ENCODE results near the gene ZNF593OS.
A peak's percentile ranks its signal among the peaks of the same experiment; 100 is the strongest.

ZNF593OS gene

GRCh38 chr1:26127235-26128163 is 44.1 kb downstream of the ZNF593OS start:
- TF ChIP-seq, protein P1, sequence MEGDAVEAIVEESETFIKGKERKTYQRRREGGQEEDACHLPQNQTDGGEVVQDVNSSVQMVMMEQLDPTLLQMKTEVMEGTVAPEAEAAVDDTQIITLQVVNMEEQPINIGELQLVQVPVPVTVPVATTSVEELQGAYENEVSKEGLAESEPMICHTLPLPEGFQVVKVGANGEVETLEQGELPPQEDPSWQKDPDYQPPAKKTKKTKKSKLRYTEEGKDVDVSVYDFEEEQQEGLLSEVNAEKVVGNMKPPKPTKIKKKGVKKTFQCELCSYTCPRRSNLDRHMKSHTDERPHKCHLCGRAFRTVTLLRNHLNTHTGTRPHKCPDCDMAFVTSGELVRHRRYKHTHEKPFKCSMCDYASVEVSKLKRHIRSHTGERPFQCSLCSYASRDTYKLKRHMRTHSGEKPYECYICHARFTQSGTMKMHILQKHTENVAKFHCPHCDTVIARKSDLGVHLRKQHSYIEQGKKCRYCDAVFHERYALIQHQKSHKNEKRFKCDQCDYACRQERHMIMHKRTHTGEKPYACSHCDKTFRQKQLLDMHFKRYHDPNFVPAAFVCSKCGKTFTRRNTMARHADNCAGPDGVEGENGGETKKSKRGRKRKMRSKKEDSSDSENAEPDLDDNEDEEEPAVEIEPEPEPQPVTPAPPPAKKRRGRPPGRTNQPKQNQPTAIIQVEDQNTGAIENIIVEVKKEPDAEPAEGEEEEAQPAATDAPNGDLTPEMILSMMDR (IDR thresholded peaks at IDR 0.05; ENCODE audit: borderline replicate concordance, extremely low read depth, low read length, poor library complexity, severe bottlenecking) = no peak
- TF ChIP-seq EZH2 (IDR thresholded peaks at IDR 0.05; ENCODE audit: borderline replicate concordance, low read depth, low read length, severe bottlenecking) = no peak
- H3K4me2 ChIP-seq (ENCODE audit: insufficient read depth, low read length) = peak overlapping the region; percentile 56
- peak overlapping the region; percentile 95 for H3K27ac ChIP-seq (ENCODE audit: low read length)

DNA sequence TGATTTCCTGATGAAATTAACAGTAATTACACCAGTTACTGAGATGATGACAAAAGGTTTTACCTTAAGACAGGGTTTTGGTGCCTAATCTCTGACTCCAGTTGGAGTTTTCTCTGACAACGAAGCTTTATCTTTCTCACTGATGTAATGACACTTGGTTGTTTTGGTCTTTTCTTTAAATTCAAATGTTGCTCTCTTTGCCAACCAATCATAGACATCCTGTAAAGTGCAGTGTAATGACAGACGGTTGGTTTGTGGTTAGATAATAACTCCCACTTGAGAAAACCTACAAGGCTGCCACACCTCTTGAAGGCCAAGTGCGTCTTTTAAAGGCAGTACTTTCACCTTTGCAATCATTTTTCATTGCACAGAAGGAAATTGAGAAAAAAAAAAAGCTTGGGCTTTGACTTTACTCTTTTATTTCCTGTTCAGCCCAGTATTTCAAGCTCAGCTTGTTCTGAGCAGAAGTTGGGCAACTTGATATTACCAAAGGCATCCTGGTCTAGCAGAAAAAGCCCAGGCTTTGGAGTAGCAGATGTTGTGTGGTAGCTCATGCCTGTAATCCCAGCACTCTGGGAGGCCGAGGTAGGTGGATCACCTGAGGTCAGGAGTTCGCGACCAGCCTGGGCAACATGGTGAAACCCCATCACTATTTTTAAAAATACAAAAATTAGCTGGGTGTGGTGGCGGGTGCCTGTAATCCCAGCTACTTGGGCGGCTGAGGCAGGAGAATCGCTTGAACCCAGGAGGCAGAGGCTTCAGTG is 45.1 kb downstream of the ZNF593OS start:
- Histone ChIP-seq H3K27ac (ENCODE audit: low read length) (peak overlapping the region; percentile 95), H3K27me3 (ENCODE audit: insufficient read depth, low read length, poor library complexity) (no peaks in the 10 kb centered on the region), H4K20me1 (ENCODE audit: insufficient read depth, low read length) (no peaks in the 10 kb centered on the region), H2AFZ (ENCODE audit: low read depth, low read length) (peak overlapping the region; percentile 32; the same call in 1 of the 2 replicates), H3K79me2 (ENCODE audit: insufficient read depth, low read length) (peaks cover 26% of the 10 kb centered on the region), H3K36me3 (ENCODE audit: insufficient read depth, low read length) (peaks cover 22% of the 10 kb centered on the region), H3K4me3 (ENCODE audit: low read depth in 1 of 2, low read length in 2 of 2) (peak overlapping the region in 1 of 2 experiments; percentile 34; a peak in 2 of 4 replicates), H3K4me1 (ENCODE audit: insufficient read depth, low read length) (peaks cover 50% of the 10 kb centered on the region), H3K9me3 (ENCODE audit: insufficient read depth, low read length, severe bottlenecking) (no peaks in the 10 kb centered on the region), H3K9ac (ENCODE audit: low read depth, low read length) (peak overlapping the region; percentile 57), H3K4me2 (ENCODE audit: insufficient read depth, low read length) (peak overlapping the region; percentile 56)
- DNase-seq (peak; percentile 77), ATAC-seq (ENCODE audit: insufficient read depth, low read depth) (peak; percentile 96)
- TF ChIP-seq EZH2 (IDR thresholded peaks at IDR 0.05; ENCODE audit: borderline replicate concordance, low read depth, low read length, severe bottlenecking) = no peak
- TF ChIP-seq, protein P1 (IDR thresholded peaks at IDR 0.05; ENCODE audit: borderline replicate concordance, extremely low read depth, low read length, poor library complexity, severe bottlenecking) = no peak

More at GRCh38 chr1:26127235-26128163, 44.1 kb downstream of the ZNF593OS start:
- Histone ChIP-seq H3K9me3 (ENCODE audit: insufficient read depth, low read length, severe bottlenecking) (no peaks in the 10 kb centered on the region), H3K27me3 (ENCODE audit: insufficient read depth, low read length, poor library complexity) (no peaks in the 10 kb centered on the region), H3K4me1 (ENCODE audit: insufficient read depth, low read length) (peaks cover 50% of the 10 kb centered on the region), H3K9ac (ENCODE audit: low read depth, low read length) (peak overlapping the region; percentile 57), H3K79me2 (ENCODE audit: insufficient read depth, low read length) (peaks cover 17% of the 10 kb centered on the region), H2AFZ (ENCODE audit: low read depth, low read length) (no peak overlapping the region), H3K4me3 (ENCODE audit: low read depth in 1 of 2, low read length in 2 of 2) (peak overlapping the region in 1 of 2 experiments; percentile 34; a peak in 2 of 4 replicates), H4K20me1 (ENCODE audit: insufficient read depth, low read length) (no peaks in the 10 kb centered on the region), H3K36me3 (ENCODE audit: insufficient read depth, low read length) (peaks cover 12% of the 10 kb centered on the region; the same call in 1 of the 2 replicates)
- ATAC-seq (ENCODE audit: insufficient read depth, low read depth) (peak; percentile 22; the same call in 2 of the 3 replicates), DNase-seq (peak; percentile 32)

- TF ChIP-seq, protein P1 (IDR thresholded peaks at IDR 0.05; ENCODE audit: borderline replicate concordance, extremely low read depth, low read length, poor library complexity, severe bottlenecking) = no peak
- no peak for TF ChIP-seq EZH2 (IDR thresholded peaks at IDR 0.05; ENCODE audit: borderline replicate concordance, low read depth, low read length, severe bottlenecking)
- peak overlapping the region; percentile 57 for H3K9ac ChIP-seq (ENCODE audit: low read depth, low read length)
- peak overlapping the region; percentile 95 for H3K27ac ChIP-seq (ENCODE audit: low read length)
Measured at GRCh38 chr1:26125946-26126320, 45.7 kb downstream of the ZNF593OS start.

More at GRCh38 chr1:26125946-26126320, 45.7 kb downstream of the ZNF593OS start:
- Histone ChIP-seq H3K4me3 (ENCODE audit: low read depth in 1 of 2, low read length in 2 of 2) (peak overlapping the region in 1 of 2 experiments; percentile 34; a peak in 2 of 4 replicates), H3K36me3 (ENCODE audit: insufficient read depth, low read length) (peaks cover 26% of the 10 kb centered on the region), H3K4me1 (ENCODE audit: insufficient read depth, low read length) (peaks cover 50% of the 10 kb centered on the region), H3K4me2 (ENCODE audit: insufficient read depth, low read length) (peak overlapping the region; percentile 56), H3K9me3 (ENCODE audit: insufficient read depth, low read length, severe bottlenecking) (no peaks in the 10 kb centered on the region), H3K27me3 (ENCODE audit: insufficient read depth, low read length, poor library complexity) (no peaks in the 10 kb centered on the region), H3K79me2 (ENCODE audit: insufficient read depth, low read length) (peaks cover 31% of the 10 kb centered on the region), H4K20me1 (ENCODE audit: insufficient read depth, low read length) (no peaks in the 10 kb centered on the region), H2AFZ (ENCODE audit: low read depth, low read length) (peak overlapping the region; percentile 28; the same call in 1 of the 2 replicates)
- ATAC-seq (ENCODE audit: insufficient read depth, low read depth) (no peak), DNase-seq (no peak)

Measured in DND-41 (cell line).